Measurements from ENCODE around the gene FASTKD1. TPM values are rescaled to one million over a fixed set of nuclear protein-coding genes. Genes with fewer than 3 reads are reported as not detected.
A peak's percentile ranks its signal among the peaks of the same experiment; 100 is the strongest.
"Not testable (repeated sequence)": the region's sequence is repeated elsewhere in the genome, so short reads cannot be mapped to it uniquely, and the experiment has no call there.

The FASTKD1 gene, protein sequence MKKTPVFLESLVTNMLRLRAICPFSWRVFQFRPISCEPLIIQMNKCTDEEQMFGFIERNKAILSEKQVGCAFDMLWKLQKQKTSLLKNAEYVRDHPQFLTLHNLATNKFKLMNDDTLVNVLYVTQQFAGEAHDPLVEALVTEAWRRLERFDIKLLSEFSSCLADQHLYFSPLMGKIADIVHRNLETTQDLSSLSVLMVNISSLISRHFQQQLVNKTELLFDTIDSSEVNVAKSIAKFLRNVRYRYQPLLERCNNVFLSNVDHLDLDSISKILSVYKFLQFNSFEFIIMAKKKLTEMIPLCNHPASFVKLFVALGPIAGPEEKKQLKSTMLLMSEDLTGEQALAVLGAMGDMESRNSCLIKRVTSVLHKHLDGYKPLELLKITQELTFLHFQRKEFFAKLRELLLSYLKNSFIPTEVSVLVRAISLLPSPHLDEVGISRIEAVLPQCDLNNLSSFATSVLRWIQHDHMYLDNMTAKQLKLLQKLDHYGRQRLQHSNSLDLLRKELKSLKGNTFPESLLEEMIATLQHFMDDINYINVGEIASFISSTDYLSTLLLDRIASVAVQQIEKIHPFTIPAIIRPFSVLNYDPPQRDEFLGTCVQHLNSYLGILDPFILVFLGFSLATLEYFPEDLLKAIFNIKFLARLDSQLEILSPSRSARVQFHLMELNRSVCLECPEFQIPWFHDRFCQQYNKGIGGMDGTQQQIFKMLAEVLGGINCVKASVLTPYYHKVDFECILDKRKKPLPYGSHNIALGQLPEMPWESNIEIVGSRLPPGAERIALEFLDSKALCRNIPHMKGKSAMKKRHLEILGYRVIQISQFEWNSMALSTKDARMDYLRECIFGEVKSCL
- polyA plus RNA-seq (ENCODE audit: insufficient read length in 3 of 3), result 10 to 100 TPM; 29.3 to 41.6 (median 41.2) TPM
- long read RNA-seq, donor 1, partial matches to known transcripts, result 0 of 5 reads
- long read RNA-seq, donor 1, other reads (novel, unspliced or antisense), result 0 of 5 reads
- long read RNA-seq, donor 2, partial matches to known transcripts, result 194 of 245 reads
- long read RNA-seq, donor 2, other reads (novel, unspliced or antisense), result 50 of 245 reads
- long read RNA-seq, donor 3, partial matches to known transcripts, result 138 of 153 reads
- long read RNA-seq, donor 3, other reads (novel, unspliced or antisense), result 12 of 153 reads
- long read RNA-seq, donor 4, partial matches to known transcripts, result 109 of 111 reads
- long read RNA-seq, donor 4, other reads (novel, unspliced or antisense), result 0 of 111 reads
- long read RNA-seq, donor 5, partial matches to known transcripts, result 0 of 1 reads
- long read RNA-seq, donor 5, other reads (novel, unspliced or antisense), result 0 of 1 reads
- long read RNA-seq, donor 6, partial matches to known transcripts, result 340 of 375 reads
- long read RNA-seq, donor 6, other reads (novel, unspliced or antisense), result 31 of 375 reads
- long read RNA-seq, donor 7, partial matches to known transcripts, result 0 of 4 reads
- long read RNA-seq, donor 7, other reads (novel, unspliced or antisense), result 0 of 4 reads
- long read RNA-seq, donor 8, partial matches to known transcripts, result 0 of 2 reads
- long read RNA-seq, donor 8, other reads (novel, unspliced or antisense), result 0 of 2 reads
- long read RNA-seq, donor 9, partial matches to known transcripts, result 0 of 5 reads
- long read RNA-seq, donor 9, other reads (novel, unspliced or antisense), result 0 of 5 reads
- long read RNA-seq, donor 10, partial matches to known transcripts, result 171 of 206 reads
- long read RNA-seq, donor 10, other reads (novel, unspliced or antisense), result 35 of 206 reads
- long read RNA-seq, donor 11, result 0 reads
- long read RNA-seq, donor 12, transcript FASTKD1-208 (3 exons, 541 nt), result major isoform, 6 of 13 reads
- long read RNA-seq, donor 12, partial matches to known transcripts, result 0 of 13 reads
- long read RNA-seq, donor 12, other reads (novel, unspliced or antisense), result 0 of 13 reads
- long read RNA-seq, donor 13, partial matches to known transcripts, result 324 of 350 reads
- long read RNA-seq, donor 13, other reads (novel, unspliced or antisense), result 23 of 350 reads
- long read RNA-seq, donor 14, result 0 reads
- long read RNA-seq, donor 15, partial matches to known transcripts, result 299 of 418 reads
- long read RNA-seq, donor 15, other reads (novel, unspliced or antisense), result 118 of 418 reads
- long read RNA-seq, donor 16, partial matches to known transcripts, result 0 of 4 reads
- long read RNA-seq, donor 16, other reads (novel, unspliced or antisense), result 0 of 4 reads

GRCh38 chr2:169573160-169573973, at the start of gene FASTKD1:
Gene FASTKD1 (minus strand): TSS chr2:169573865. CDS start chr2:169572029, 1,836 bp downstream.
- DNase-seq, result peak; percentile 90

DNA sequence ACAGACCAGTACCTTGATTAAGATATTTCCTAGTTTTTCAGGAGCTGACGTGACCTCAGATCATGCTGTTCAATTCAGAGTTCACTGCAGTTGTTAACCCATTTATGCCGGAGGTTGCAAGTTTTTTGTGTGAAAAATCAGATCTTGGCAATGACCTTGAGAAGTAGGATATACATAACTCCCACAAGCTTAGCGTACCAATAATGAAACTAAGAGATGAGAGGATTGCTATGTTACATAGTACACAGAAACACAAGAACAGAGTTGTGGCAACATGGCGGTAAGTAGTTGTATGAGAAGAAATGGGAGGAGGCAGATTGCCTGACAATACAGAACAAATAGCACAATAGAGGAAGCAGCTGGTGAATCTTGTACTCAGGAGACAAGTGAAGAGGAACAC, 49.6 kb upstream of the FASTKD1 start:
- no peak for DNase-seq

- DNase-seq, result no peak
These were observed 46.8 kb upstream of the FASTKD1 start for GRCh38 chr2:169620509-169620908.

DNA sequence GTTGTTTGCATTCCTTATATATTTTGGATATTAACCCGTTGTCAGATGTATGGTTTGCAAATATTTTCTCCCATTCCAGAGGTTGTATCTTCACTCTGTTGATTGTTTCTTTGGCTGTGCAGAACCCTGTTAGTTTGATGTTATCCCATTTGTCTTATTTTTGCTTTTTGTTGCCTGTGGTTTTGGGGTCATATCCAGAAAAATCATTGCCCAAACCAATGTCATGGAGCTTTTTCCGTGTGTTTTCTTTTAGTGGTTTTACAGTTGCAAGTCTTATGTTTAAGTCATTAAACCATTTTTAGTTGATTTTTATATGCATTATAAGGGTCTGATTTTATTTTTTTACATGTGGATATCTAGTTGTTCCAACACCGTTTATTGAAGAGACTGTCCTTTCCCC, 46.3 kb upstream of the FASTKD1 start:
- no peak for DNase-seq

DNA sequence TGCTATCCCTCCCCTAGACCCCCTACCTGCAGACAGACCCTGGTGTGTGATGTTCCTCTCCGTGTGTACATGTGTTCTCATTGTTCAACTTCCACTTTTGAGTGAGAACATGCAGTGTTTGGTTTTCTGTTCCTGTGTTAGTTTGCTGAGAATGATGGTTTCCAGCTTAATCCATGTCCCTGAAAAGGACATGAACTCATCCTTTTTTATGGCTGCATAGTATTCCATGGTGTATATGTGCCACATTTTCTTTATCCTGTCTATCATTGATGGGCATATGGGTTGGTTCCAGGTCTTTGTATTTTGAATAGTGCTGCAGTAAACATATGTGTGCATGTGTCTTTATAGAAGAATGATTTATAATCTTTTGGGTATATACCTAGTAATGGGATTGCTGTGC, 42.3 kb upstream of the FASTKD1 start:
- not testable (repeated sequence) for DNase-seq

GRCh38 chr2:169613876-169614275, 40.2 kb upstream of the FASTKD1 start:
- no peak for DNase-seq

DNA sequence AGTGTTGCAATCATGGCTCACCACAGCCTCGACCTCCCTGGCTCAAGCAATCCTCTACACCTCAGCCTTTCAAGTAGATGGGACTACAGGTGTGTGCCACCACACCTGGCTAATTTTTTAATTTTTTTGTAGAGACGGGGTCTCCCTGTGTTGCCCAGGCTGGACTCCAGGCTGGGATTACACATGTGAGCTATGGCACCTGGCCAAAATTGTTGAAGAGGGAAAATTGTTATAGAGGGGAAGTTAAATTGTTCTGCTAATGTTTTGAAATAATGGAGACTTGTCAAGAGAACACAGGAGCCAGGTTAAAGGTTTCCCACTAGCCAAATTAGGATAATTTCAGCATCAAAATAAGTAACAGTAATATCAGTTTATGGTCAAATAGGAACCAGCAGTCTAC, 35.6 kb upstream of the FASTKD1 start:
- DNase-seq, result no peak

DNA sequence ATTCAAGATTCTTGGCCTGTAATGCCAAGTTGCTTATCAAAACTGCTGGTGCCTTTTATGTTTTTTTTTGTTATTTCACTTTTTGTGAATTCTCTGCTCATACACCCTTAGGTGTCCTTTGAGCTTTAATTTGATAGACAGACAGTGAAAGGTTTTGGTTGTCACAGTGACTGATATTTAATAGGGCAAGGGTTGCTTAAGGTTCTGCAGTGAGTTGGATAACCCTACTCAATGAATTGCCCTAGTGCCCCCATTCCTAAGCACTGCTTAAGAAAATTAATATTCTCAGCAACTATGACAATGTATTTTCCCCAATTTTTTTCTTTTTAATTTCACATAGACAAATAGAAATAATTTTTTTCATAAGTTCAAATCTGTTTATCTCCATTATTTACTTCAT, 25.9 kb upstream of the FASTKD1 start:
- DNase-seq, result no peak

GRCh38 chr2:169598982-169599381, 25.3 kb upstream of the FASTKD1 start:
- DNase-seq, result no peak

DNA sequence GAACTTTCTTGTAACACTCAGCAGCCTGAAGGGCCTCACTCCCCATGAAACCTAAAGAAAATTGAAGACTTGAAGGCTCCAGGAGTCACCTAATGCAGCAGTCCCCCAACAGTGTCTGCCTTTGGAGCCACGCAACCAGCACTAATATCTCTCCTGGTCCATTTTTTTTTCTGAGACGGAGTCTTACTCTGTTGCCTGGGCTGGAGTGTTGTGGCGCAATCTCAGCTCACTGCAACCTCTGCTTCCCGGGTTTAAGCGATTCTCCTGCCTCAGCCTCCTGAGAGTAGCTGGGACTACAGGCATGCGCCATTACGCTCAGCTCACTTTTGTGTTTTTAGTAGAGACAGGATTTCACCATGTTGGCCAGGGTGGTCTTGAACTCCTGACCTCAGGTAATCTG, 22.9 kb upstream of the FASTKD1 start:
- DNase-seq, result not testable (repeated sequence)

DNA sequence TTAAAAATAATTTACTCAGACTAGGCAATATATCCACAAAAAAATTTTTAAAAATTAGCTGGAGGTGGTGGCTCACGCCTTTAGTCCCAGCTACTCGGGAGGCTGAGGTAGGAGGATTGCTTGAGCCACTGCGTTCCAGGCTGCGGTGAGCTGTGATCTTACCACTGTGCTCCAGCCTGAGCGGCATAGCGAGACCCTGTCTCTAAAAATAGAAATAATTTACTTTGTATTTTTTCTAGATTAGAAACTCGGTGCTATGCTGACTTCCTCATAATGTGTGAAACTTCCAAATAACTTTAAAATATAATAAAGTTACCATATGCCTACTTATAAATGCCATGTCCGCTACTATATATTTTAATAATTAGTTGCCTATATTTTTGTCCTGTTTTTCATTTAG, 17.1 kb upstream of the FASTKD1 start:
- DNase-seq, result no peak

- DNase-seq, result no peak
These were observed 12.0 kb upstream of the FASTKD1 start for GRCh38 chr2:169585673-169586072.

- peak; percentile 95 for DNase-seq
These were observed 10.6 kb upstream of the FASTKD1 start, which contains the start of gene PPIG for GRCh38 chr2:169584005-169584877. Gene PPIG (plus strand): TSS chr2:169584351. CDS start chr2:169604042, 19,691 bp downstream.

DNA sequence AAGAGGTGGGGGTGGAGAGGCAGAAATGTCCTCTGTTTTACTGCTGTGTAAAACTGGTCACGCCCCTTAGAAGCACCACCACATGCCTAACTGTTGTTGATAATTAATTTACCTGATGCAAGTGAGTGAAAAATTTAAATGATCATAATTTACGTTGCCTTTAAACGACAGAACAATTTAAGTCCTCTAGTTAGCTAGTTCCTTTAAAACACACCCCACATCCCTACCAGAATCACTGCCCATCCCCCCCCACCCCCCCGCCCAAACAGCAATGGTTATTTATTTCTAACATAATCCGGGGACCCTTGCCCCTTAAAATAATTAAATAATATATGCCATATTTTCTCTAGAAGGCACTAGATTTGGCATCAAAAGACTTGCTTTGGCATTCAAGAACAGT, 9.9 kb upstream of the FASTKD1 start:
- no peak for DNase-seq

DNA sequence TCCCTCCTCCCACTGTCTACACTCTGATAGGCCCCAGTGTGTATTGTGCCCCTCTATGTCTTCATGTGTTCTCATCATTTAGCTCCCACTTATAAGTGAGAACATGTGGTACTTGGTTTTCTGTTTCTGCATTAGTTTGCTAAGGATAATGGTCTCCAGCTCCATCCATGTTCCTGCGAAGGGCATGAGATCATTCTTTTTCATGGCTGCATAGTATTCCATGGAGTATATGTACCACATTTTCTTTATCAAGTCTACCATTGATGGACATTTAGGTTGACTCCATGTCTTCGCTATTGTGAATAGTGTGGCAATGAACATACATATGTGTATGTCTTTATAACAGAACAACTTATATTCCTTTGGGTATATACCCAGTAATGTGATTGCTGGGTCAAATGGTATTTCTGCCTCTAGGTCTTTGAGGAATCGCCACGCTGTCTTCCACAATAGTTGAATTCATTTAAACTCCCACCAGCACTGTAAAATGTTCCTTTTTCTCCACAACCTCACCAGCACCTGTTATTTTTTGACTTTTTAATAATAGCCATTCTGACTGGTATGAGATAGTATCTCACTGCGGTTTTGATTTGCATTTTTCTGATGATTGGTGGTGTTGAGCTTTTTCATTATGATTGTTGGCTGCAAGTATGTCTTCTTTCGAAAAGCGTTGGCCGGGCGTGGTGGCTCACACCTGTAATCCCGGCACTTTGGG, 9.0 kb upstream of the FASTKD1 start:
- DNase-seq, result not testable (repeated sequence)

- DNase-seq, result no peak
These were observed 5.4 kb upstream of the FASTKD1 start for GRCh38 chr2:169579044-169579443.

GRCh38 chr2:169575264-169575663, 1.6 kb upstream of the FASTKD1 start:
- not testable (repeated sequence) for DNase-seq
